Activated CD4-positive, alpha-beta T cell treated with anti-CD3 and anti-CD28 coated beads, Interleukin-2, amount 10 ng/mL, durations not matched to agents 7 days and 5 days (primary cell): ENCODE data around the gene LGALS3BP. TPM values are rescaled to one million over a fixed set of nuclear protein-coding genes. Genes with fewer than 3 reads are reported as not detected.

Experiments used
- CTCF ChIA-PET: fragments of 350-600 bp; sonication (Branson Sonifier 250); formaldehyde crosslinking; loops from one replicate; lab custom pipeline; 2021; ENCODE audit warnings: antibody characterized with exemption; lab: Charles Lee
- POLR2A ChIA-PET: fragments of 350-600 bp; sonication (Branson Sonifier 250); formaldehyde crosslinking; loops from one replicate; lab custom pipeline; 2021; ENCODE audit warnings: antibody characterized with exemption; lab: Charles Lee
- DNase-seq: peaks from one replicate; pipeline ENCODE4 v3.0.0-alpha.2; 2020
- H3K27ac Mint-ChIP-seq: one replicate; pipeline ENCODE4 v1.8.0; 2021; ENCODE audit warnings: mild to moderate bottlenecking, moderate library complexity, mixed read lengths
- H3K27me3 Mint-ChIP-seq: one replicate; pipeline ENCODE4 v1.8.0; 2021; ENCODE audit warnings: mixed read lengths
- H3K36me3 Mint-ChIP-seq: one replicate; pipeline ENCODE4 v1.8.0; 2021; ENCODE audit warnings: low read depth, mixed read lengths
- H3K4me1 Mint-ChIP-seq: one replicate; pipeline ENCODE4 v1.8.0; 2021; ENCODE audit warnings: mixed read lengths
- H3K4me3 Mint-ChIP-seq: one replicate; pipeline ENCODE4 v1.8.0; 2021; ENCODE audit warnings: mild to moderate bottlenecking, moderate library complexity, mixed read lengths
- H3K9me3 Mint-ChIP-seq: one replicate; pipeline ENCODE4 v1.8.0; 2021; ENCODE audit warnings: mixed read lengths
- total RNA-seq, 2 experiments: library from RNA; stranded (reverse); gene quantifications; one replicate each; pipeline ENCODE4 v1.2.3, GENCODE V29; 2021

LGALS3BP gene
- total RNA-seq, 2 experiments from 2014 or later: 269 to 284 TPM

DNA sequence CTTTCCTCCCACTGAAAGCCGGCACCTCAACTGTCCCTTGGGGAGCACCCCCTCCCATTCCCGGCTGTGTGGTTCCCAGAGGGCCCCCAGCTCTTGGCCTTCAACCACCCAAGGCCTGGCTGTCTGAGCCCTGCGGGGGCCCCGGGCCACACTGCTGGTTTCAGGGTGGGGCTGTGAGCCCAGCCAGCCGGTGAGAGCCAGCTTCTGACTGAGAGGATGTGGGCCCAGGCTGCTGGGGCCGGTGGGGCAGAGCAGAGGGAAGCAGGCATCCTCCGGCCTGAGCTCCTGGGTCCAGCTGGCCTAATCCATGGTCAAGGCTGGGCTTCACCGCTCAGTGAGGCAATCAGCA lies 875 bp upstream of the LGALS3BP start:
- peak overlapping the region; percentile 95 for H3K27ac Mint-ChIP-seq
- H3K36me3 Mint-ChIP-seq: peaks cover 8% of the 10 kb centered on the region
- H3K27me3 Mint-ChIP-seq: no peaks in the 10 kb centered on the region
- H3K9me3 Mint-ChIP-seq: no peaks in the 10 kb centered on the region
- no peak for DNase-seq
- ChIA-PET CTCF (interaction anchor here (1.5 to 1.9 kb wide), 3 partner anchors 9 to 15 kb away, joined by 4 to 7 read pairs (median 5); no protein-coding TSS in a partner anchor), POLR2A (interaction anchor here (1.0 kb wide), 1 partner anchor 55 kb away, joined by 3 read pairs; the partner anchor contains the start of gene TIMP2)
- H3K4me3 Mint-ChIP-seq: peak overlapping the region; percentile 79
- peaks cover 25% of the 10 kb centered on the region for H3K4me1 Mint-ChIP-seq

DNA sequence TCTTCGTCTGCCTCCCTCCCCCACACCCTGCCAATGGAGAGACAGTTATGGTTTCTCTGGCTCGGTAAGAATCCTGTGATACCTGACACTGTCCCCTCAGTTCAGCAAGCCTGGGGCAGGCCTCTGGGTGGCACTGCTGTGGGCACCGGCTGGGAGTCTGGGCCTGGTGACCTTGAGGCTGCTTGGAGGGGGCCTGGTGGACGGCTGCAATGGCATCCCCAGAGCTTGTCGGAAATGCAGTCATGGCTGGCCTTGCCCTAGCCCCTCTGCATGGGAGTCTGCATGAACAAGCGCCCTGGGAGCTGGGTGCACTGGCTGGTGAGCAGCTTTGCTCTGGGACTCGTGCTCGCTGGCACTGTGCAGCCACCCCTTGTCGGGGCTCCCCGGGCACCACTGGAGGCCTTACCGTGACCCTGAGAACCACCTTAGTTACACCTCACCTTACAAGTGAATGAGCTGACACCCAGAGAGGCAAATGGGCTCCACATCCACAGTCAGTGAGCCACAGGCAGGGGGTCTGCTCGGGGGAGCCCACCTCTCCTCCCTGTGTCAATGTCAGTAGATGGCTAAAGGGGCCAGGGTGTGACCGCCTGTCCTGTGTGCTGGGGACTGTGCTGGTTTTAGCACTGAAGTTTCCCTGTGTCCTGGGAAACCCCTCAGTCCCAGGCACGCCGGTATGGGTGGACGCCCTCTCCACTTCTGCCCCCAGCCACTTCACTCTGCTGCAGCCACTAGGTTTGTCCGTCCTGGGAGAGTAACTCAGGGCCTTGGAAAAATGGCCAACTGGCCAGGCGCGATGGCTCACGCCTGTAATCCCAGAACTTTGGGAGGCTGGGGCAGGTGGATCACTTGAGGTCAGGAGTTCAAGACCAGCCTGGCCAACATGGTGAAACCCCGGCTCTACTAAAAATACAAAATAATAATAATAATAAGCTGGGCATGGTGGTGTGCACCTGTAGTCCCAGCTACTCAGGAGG lies 1.4 kb downstream of the LGALS3BP start:
- POLR2A ChIA-PET: no interaction called here
- no peak for DNase-seq
- Mint-ChIP-seq H3K36me3 (peaks cover 10% of the 10 kb centered on the region), H3K27ac (peak overlapping the region; percentile 95), H3K9me3 (no peaks in the 10 kb centered on the region), H3K4me3 (peak overlapping the region; percentile 79), H3K27me3 (no peaks in the 10 kb centered on the region), H3K4me1 (peaks cover 31% of the 10 kb centered on the region)
- CTCF ChIA-PET: interaction anchor here (1.0 to 2.2 kb wide), 5 partner anchors 7 to 113 kb away, joined by 3 to 5 read pairs (median 5); no protein-coding TSS in a partner anchor

DNA sequence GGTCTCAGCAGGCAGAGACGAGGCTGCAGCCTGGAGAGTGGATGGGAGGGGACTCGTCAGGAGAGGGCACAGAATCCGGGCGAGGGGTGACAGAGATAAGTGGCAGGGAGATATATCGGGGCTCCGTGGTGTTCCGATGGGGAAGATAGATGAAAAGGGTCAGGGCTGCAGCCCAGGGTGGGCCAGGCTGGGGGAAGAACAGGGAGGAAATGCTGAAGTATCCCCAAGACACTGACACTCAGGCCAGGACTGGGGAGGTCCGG lies 2.1 kb downstream of the LGALS3BP start:
- Mint-ChIP-seq H3K36me3 (peaks cover 11% of the 10 kb centered on the region), H3K27ac (peak overlapping the region; percentile 51), H3K4me3 (peak overlapping the region; percentile 79), H3K4me1 (peaks cover 31% of the 10 kb centered on the region), H3K27me3 (no peaks in the 10 kb centered on the region), H3K9me3 (no peaks in the 10 kb centered on the region)
- CTCF ChIA-PET: interaction anchor here (1.6 to 2.2 kb wide), 2 partner anchors 8 to 12 kb away, joined by 4 to 5 read pairs; no protein-coding TSS in a partner anchor
- POLR2A ChIA-PET: no interaction called here
- no peak for DNase-seq

DNA sequence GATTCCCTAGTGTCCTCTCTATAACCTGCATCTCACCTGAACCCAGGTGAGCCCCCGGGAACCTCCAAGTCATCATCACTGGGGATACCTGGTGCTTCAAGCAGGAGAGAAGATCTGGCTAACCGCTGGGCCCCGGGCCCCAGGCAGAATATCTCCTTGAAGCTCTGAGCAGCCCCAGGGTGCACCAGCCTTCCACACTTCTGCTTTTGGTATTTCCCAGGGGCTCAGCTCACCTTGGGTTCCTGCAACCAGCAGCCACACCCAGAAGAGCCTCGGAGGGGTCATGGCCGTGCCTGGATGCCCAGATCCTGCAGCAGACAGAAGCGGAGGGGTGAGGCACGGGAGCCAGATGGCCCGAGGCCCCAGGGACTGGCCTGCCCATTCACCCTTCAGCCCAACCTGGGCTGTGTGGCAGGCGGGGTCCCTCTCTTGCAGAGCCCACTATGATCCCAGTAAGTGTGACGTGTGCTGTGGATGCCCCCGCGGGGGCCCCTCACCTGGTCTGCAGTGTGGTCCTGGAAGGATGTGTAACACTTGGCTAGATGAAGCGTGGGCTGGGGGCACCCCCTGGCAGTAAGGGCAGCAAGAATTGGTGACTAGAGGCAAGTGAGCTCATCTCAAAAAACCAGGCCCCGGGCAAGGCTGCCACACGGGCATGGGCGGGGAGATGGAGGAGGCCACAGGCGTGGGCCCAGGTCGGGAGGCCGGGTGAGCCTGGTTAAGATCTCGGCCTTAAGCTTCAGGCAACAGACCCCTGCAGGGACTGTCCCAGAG lies 2.6 kb downstream of the LGALS3BP start:
- CTCF ChIA-PET: interaction anchor here (1.6 to 2.2 kb wide), 2 partner anchors 9 to 12 kb away, joined by 4 to 5 read pairs; no protein-coding TSS in a partner anchor
- Mint-ChIP-seq H3K27ac (peak overlapping the region; percentile 51), H3K36me3 (peaks cover 15% of the 10 kb centered on the region), H3K27me3 (no peaks in the 10 kb centered on the region), H3K9me3 (no peaks in the 10 kb centered on the region), H3K4me3 (peak overlapping the region; percentile 79), H3K4me1 (peaks cover 31% of the 10 kb centered on the region)
- POLR2A ChIA-PET: no interaction called here
- DNase-seq: no peak

DNA sequence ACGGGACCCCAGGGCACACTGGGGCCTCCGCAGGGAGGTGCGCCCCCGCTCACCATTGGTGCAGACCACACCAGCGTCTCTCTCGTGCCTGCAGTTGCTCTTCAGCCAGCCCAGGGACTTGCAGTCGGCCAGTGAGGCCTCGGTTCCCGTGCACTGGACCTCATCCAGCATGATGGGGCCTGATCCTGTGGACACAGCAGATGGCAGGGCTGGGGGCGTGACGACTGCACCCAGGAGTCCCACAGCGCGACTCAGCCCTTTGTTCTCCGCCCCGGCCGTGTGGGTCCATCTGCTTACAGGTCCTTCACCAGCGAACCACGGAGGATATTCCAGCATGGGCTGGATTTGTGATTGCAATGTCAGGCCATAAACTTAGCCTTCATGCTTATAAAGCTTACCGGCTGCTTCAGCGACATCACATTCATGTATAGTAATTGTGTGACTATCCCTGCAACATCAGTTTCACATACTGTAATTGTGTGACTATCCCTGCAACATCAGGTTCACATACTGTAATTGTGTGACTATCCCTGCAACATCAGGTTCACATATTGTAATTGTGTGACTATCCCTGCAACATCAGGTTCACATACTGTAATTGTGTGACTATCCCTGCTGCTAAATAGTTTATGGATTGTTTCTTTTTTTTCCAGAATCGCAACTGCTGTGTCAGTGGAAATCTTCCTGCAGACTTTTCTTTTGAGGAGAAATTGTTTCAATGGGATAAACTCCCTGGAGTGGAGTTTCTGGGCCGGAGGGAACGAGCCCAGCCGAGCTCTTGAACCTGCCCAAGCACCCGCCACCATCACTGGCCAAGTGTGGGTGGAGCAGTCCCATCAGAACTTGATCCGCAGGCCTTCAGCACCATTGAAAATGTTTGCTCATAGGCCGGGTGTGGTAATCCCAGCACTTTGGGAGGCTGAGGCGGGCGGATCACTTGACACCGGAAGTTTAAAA lies 4.8 kb downstream of the LGALS3BP start:
- ChIA-PET POLR2A (no interaction called here), CTCF (no interaction called here)
- H3K27ac Mint-ChIP-seq: no peak overlapping the region
- H3K9me3 Mint-ChIP-seq: no peaks in the 10 kb centered on the region
- no peak for DNase-seq
- H3K27me3 Mint-ChIP-seq: no peaks in the 10 kb centered on the region
- no peak overlapping the region for H3K4me3 Mint-ChIP-seq
- H3K36me3 Mint-ChIP-seq: peaks cover 28% of the 10 kb centered on the region
- H3K4me1 Mint-ChIP-seq: peaks cover 35% of the 10 kb centered on the region

DNA sequence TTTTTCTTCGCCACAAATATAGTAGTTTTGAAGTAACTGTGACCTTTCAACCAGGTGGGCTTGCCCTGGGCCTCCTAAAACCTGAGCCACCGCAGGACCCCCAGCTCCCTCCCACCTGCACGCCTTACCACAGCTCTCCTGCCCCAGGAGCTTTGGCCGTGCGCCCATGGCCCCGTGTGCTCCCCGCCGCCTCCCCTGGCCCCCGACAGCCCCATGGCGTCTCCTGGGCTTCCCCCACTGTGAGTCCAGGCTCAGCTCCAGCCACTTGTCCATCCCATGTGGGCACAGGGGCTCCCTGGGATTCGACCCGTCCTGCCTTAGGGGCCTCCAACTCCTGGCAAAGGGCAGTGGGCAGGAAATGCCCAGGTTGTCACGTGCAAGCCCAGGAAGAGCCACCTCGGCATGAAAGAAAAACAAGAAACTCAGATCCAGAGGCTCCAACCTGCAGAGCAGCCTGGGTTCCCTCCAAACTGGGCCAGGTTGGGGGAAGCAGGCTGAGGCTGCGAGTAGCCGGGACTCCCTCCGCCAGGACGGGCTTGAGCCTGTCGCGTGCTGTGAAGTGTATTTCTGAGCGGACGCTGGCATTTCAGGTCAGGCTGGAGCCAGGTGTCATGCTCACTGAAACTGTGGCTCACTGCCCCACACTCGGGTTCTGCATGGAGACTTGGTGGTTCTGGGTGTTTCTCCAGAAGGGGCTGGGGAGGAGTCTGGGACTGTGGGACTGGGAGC lies 5.8 kb downstream of the LGALS3BP start:
- Mint-ChIP-seq H3K4me1 (peaks cover 34% of the 10 kb centered on the region), H3K27me3 (no peaks in the 10 kb centered on the region), H3K4me3 (no peak overlapping the region), H3K27ac (peak overlapping the region; percentile 31), H3K36me3 (peaks cover 28% of the 10 kb centered on the region), H3K9me3 (no peaks in the 10 kb centered on the region)
- DNase-seq: no peak
- CTCF ChIA-PET: no interaction called here
- POLR2A ChIA-PET: no interaction called here

DNA sequence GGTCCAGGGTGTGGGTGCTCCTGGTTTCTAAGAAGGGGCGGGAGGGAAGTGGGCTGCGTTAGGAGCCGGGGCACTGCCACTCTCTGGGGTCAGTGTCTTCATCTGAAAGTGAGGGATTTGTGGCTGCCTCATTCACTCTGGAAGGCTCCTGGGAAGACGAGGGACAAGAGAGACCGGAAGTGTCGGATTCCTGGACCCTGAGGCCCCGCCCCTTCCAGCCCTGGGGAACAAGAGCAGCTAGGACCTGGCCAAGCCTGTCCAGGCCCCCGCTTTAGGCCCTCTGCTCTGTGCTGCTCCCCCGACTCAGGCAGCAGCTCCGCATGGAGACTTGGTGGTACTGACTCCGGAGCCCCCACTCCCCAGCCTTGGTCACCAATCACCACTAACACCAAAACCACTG lies 6.5 kb downstream of the LGALS3BP start:
- no peak overlapping the region for H3K4me3 Mint-ChIP-seq
- peaks cover 33% of the 10 kb centered on the region for H3K4me1 Mint-ChIP-seq
- POLR2A ChIA-PET: no interaction called here
- H3K9me3 Mint-ChIP-seq: no peaks in the 10 kb centered on the region
- H3K27ac Mint-ChIP-seq: no peak overlapping the region
- CTCF ChIA-PET: interaction anchor here (0.5 kb wide), 1 partner anchor 46 kb away, joined by 3 read pairs; no protein-coding TSS in a partner anchor
- no peak for DNase-seq
- peaks cover 28% of the 10 kb centered on the region for H3K36me3 Mint-ChIP-seq
- H3K27me3 Mint-ChIP-seq: no peaks in the 10 kb centered on the region

DNA sequence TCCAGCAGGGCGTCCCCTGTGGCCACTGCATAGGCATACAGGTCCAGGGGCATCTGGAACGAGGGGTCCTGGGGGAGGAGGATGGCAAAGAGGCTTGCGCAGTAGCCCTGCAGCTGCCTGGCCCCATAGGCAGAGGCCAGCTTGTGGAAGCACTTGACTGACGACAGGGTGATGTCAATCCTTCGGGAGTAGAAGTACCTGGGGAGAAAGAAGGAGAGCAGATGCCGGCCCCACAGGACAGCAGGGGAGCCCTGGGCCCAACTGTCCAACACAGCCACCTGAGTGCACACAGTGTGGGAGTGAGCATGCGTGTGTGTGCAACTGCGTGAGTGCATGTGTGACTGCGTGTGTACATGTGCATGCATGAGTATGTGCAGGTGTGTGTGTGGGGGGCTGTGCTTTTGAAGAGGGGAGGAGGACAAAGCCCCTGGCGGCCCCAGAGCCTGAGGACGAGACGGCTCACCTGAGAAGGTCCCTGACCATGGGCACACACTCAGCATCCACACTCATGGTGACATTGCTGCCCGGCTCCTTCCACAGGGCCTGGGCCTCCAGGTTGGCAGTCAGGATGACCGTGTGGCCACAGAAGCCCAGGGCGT lies 7.1 kb downstream of the LGALS3BP start:
- Mint-ChIP-seq H3K36me3 (peaks cover 24% of the 10 kb centered on the region), H3K9me3 (no peaks in the 10 kb centered on the region), H3K4me1 (peaks cover 27% of the 10 kb centered on the region), H3K4me3 (no peak overlapping the region), H3K27me3 (no peaks in the 10 kb centered on the region), H3K27ac (peak overlapping the region; percentile 52)
- ChIA-PET CTCF (interaction anchor here (0.5 to 2.5 kb wide), 4 partner anchors 8 to 107 kb away, joined by 3 to 20 read pairs (median 6); no protein-coding TSS in a partner anchor), POLR2A (no interaction called here)
- no peak for DNase-seq

DNA sequence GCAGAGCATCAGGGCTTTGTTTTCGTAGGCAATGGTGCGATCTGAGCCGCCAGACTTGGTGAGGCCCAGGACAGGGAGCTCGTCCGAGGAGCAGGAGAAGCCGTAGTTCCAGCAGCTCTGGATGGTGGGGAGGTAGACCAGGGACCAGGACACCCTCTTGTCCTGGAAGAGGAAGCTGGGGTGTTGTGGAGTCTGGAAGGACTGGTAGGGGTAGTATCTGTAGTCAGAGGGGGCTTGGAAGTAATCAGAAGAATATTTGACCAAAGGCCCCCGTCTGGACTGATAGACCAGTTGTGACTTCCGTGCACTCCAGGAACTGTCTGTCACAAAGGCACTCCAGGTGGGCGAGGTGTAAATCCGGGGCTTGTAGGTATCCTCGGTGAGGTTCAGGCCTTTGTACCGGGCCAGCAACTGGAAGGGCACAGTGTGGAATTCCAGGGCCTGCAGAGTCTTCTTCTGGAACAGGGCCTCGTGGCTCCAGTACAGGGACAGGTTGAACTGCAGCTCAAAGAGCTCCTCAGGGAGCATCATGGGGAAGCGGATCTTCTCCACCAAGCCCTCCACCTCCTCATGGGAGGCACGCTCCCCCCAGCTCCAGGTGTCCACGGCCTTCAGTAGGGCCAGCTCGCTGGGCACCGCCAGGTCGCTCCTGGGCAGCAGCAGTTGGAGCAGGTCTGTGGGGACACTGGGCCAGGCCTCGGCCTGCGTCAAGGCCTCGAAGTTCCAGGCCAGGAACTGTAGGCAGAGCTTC lies 7.8 kb downstream of the LGALS3BP start:
- no peak overlapping the region for H3K27ac Mint-ChIP-seq

DNA sequence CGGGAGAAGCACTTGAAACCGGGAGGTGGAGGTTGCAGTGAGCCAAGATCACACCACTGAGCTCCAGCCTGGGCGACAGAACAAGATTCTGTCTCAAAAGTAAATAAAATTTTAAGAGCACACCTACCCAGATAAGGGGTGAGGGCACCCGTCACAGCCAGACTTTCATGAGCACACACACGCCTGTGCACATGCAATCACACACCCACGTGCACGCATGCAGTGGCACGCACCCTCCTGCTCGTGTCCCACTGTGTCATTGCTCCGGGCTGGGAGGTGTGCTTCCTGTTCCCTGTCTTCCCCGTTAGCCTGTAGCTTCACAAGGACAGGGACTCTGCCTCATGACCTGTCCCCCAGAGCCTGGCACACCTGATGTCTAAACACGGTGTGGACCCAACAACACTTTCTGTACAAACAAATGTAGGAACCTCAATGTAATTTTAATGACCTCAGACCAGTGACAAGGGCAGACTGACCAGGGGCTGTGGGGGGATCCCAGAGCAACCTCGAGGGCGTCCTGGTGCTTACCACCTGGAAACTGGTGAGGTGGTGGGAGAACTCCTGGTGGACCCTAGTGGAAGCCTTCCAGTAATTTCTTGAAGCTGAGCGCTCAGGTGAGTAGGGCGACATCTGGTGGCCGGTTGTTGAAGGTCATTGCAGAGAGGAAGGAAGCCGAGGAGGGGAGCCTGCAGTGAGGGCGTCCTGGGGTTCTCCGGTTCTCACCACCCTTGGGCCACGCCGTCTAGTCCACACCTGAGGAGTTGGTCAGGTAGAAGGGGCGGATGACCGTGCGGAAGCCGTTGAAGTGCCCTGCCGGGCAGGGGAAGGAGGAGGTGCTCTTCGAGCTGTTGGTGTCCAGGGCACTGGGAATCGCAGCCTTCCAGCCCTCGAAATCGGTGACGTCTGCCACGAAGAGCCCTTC lies 8.6 kb downstream of the LGALS3BP start:
- Mint-ChIP-seq H3K27ac (peak overlapping the region; percentile 10), H3K36me3 (peaks cover 20% of the 10 kb centered on the region), H3K4me3 (no peak overlapping the region), H3K9me3 (no peaks in the 10 kb centered on the region), H3K4me1 (peaks cover 18% of the 10 kb centered on the region), H3K27me3 (no peaks in the 10 kb centered on the region)
- ChIA-PET CTCF (interaction anchor here (0.5 to 2.5 kb wide), 14 partner anchors 8 to 354 kb away, joined by 3 to 20 read pairs (median 4); partner anchors contain the start of gene LGALS3BP), POLR2A (no interaction called here)
- DNase-seq: peak; percentile 82

More for the DNA sequence above, 7.8 kb downstream of the LGALS3BP start:
- Mint-ChIP-seq H3K9me3 (no peaks in the 10 kb centered on the region), H3K36me3 (peaks cover 20% of the 10 kb centered on the region), H3K27me3 (no peaks in the 10 kb centered on the region), H3K4me1 (peaks cover 20% of the 10 kb centered on the region), H3K4me3 (no peak overlapping the region)
- no peak for DNase-seq
- ChIA-PET POLR2A (no interaction called here), CTCF (interaction anchor here (0.5 to 2.5 kb wide), 12 partner anchors 7 to 395 kb away, joined by 3 to 20 read pairs (median 3); partner anchors contain the start of genes DNAH17 and LGALS3BP)
